Mesenchymal stem cell (in vitro differentiated cells and primary cell): ENCODE data around the gene CMAS.
A peak's percentile ranks its signal among the peaks of the same experiment; 100 is the strongest.

ENCODE experiments used
- DNase-seq: peaks from one replicate; pipeline ENCODE4 v3.0.0-alpha.2; 2013
- H2AFZ ChIP-seq: one replicate; pipeline ENCODE4 v1.6.1; 2013; ENCODE audit warnings: low read depth, mild to moderate bottlenecking, control low read depth, inconsistent platforms, low read length, moderate library complexity
- H2AK5ac ChIP-seq: 2 replicates; pipeline ENCODE4 v1.6.1; 2013; ENCODE audit warnings: low read length, moderate library complexity, mild to moderate bottlenecking, inconsistent platforms; ENCODE audit not compliant: severe bottlenecking
- H2BK120ac ChIP-seq: one replicate; pipeline ENCODE4 v1.6.1; 2013; ENCODE audit warnings: low read depth, mild to moderate bottlenecking, inconsistent platforms, low read length, moderate library complexity
- H2BK12ac ChIP-seq, 2 experiments: one replicate each; pipeline ENCODE4 v1.6.1; 2013; ENCODE audit warnings: inconsistent platforms in 2 of 2, low read length in 2 of 2, mild to moderate bottlenecking in 2 of 2, moderate library complexity in 2 of 2, control low read depth in 1 of 2
- H2BK15ac ChIP-seq: one replicate; pipeline ENCODE4 v1.6.1; 2013; ENCODE audit warnings: mild to moderate bottlenecking, low read depth, inconsistent platforms; ENCODE audit not compliant: poor library complexity, severe bottlenecking
- H2BK5ac ChIP-seq: 2 replicates; pipeline ENCODE4 v1.6.1; 2013; ENCODE audit warnings: low read depth, mild to moderate bottlenecking, low read length, control low read depth, inconsistent platforms; ENCODE audit not compliant: poor library complexity, severe bottlenecking
- H3K14ac ChIP-seq, 2 experiments: one replicate each; pipeline ENCODE4 v1.6.1; 2013; ENCODE audit warnings: inconsistent platforms in 2 of 2, low read length in 2 of 2, control low read depth in 1 of 2, mild to moderate bottlenecking in 1 of 2, moderate library complexity in 1 of 2
- H3K18ac ChIP-seq, 2 experiments: one replicate each; pipeline ENCODE4 v1.6.1; 2013; ENCODE audit warnings: inconsistent platforms in 2 of 2, low read length in 2 of 2, control low read depth in 1 of 2, low read depth in 1 of 2, mild to moderate bottlenecking in 1 of 2
- H3K23ac ChIP-seq, 2 experiments: one replicate each; pipeline ENCODE4 v1.6.1; 2013; ENCODE audit warnings: inconsistent platforms in 2 of 2, low read length in 2 of 2, mild to moderate bottlenecking in 2 of 2, moderate library complexity in 2 of 2, control low read depth in 1 of 2
- H3K27ac ChIP-seq: 2 replicates; pipeline ENCODE4 v1.5.1; 2013; ENCODE audit warnings: mild to moderate bottlenecking, moderate library complexity, low read length, control low read depth, inconsistent platforms; ENCODE audit not compliant: poor library complexity, severe bottlenecking
- H3K27me3 ChIP-seq, 2 experiments: 2 replicates each; pipeline versions ENCODE4 v1.6.1 to v1.7.0; 2013; ENCODE audit warnings: low read length in 2 of 2, mild to moderate bottlenecking in 2 of 2, moderate library complexity in 2 of 2, control low read depth in 1 of 2, inconsistent platforms in 1 of 2; ENCODE audit not compliant: control insufficient read depth in 1 of 2, insufficient read depth in 1 of 2
- H3K36me3 ChIP-seq, 2 experiments: 2 replicates each; pipeline versions ENCODE4 v1.6.1 to v1.7.0; 2013; ENCODE audit warnings: low read length in 2 of 2, control low read depth in 1 of 2, inconsistent platforms in 1 of 2, low read depth in 1 of 2, mild to moderate bottlenecking in 1 of 2; ENCODE audit not compliant: insufficient read depth in 2 of 2, control insufficient read depth in 1 of 2
- H3K4ac ChIP-seq, 2 experiments: one replicate each; pipeline ENCODE4 v1.6.1; 2013; ENCODE audit warnings: inconsistent platforms in 2 of 2, low read length in 2 of 2, mild to moderate bottlenecking in 2 of 2, moderate library complexity in 2 of 2, control low read depth in 1 of 2, low read depth in 1 of 2
- H3K4me1 ChIP-seq: 2 replicates; pipeline ENCODE4 v1.6.1; 2013; ENCODE audit warnings: low read depth, low read length, control low read depth; ENCODE audit not compliant: control insufficient read depth, insufficient read depth
- H3K4me2 ChIP-seq: 2 replicates; pipeline ENCODE4 v1.6.1; 2013; ENCODE audit warnings: low read length, mild to moderate bottlenecking, inconsistent platforms; ENCODE audit not compliant: poor library complexity, severe bottlenecking
- H3K4me3 ChIP-seq, 2 experiments: 2 replicates each; pipeline versions ENCODE4 v1.5.1 to v1.7.0; 2013; ENCODE audit warnings: low read length in 2 of 2, mild to moderate bottlenecking in 2 of 2, control low read depth in 1 of 2, low read depth in 1 of 2; ENCODE audit not compliant: insufficient read depth in 1 of 2
- H3K79me1 ChIP-seq: replicated peaks from 2 replicates; pipeline ENCODE4 v1.6.1; 2013; ENCODE audit warnings: mild to moderate bottlenecking, control low read depth, low read length, inconsistent platforms; ENCODE audit not compliant: poor library complexity, severe bottlenecking
- H3K9ac ChIP-seq: 2 replicates; pipeline ENCODE4 v1.7.0; 2013; ENCODE audit warnings: mild to moderate bottlenecking, low read length, moderate library complexity
- H3K9me3 ChIP-seq: 2 replicates; pipeline ENCODE4 v1.7.0; 2013; ENCODE audit warnings: mild to moderate bottlenecking, low read length; ENCODE audit not compliant: control insufficient read depth
- H4K8ac ChIP-seq: one replicate; pipeline ENCODE4 v1.6.1; 2013; ENCODE audit warnings: inconsistent platforms, mild to moderate bottlenecking, low read length, moderate library complexity
- H4K91ac ChIP-seq: one replicate; pipeline ENCODE4 v1.6.1; 2013; ENCODE audit warnings: mild to moderate bottlenecking, low read length, inconsistent platforms
- WGBS: methylation state at CpG from one replicate; pipeline ENCODE4 v1.1.7; 2013; ENCODE audit warnings: mixed read lengths; 5-methylcytosine and 5-hydroxymethylcytosine counted together

The CMAS gene

GRCh38 chr12:22044391-22044790, 1.6 kb upstream of the CMAS start:
- Histone ChIP-seq H4K91ac (no peak overlapping the region), H2BK12ac (no peak overlapping the region), H2BK5ac (no peak overlapping the region), H3K4me2 (no peak overlapping the region), H3K14ac (no peak overlapping the region), H3K23ac (no peak overlapping the region), H3K4ac (no peak overlapping the region), H3K27ac (no peak overlapping the region), H2AFZ (no peak overlapping the region), H3K27me3 (no peaks in the 10 kb centered on the region), H2BK120ac (no peak overlapping the region), H3K4me3 (no peak overlapping the region), H3K36me3 (peaks cover 0 to 5% of the 10 kb centered on the region in 2 experiments), H3K9me3 (no peaks in the 10 kb centered on the region), H3K9ac (no peak overlapping the region), H4K8ac (no peak overlapping the region), H2AK5ac (no peak overlapping the region), H3K4me1 (no peaks in the 10 kb centered on the region), H2BK15ac (no peak overlapping the region), H3K18ac (no peak overlapping the region), H3K79me1 (peaks cover 6% of the 10 kb centered on the region)
- DNase-seq = no peak
- 50% methylated on average over 2 of the region's 2 CpGs for WGBS

GRCh38 chr12:22046968-22047390, 961 bp downstream of the CMAS start:
- peak overlapping the region; percentile 39 for H3K27ac ChIP-seq
- WGBS = 0% methylated on average over 1 of the region's 6 CpGs
- no peak overlapping the region for H3K14ac ChIP-seq

GRCh38 chr12:22047494-22047893, 1.5 kb downstream of the CMAS start:
- Histone ChIP-seq H3K79me1 (peaks cover 11% of the 10 kb centered on the region), H3K4me2 (no peak overlapping the region), H2BK5ac (no peak overlapping the region), H3K36me3 (peaks cover 0 to 12% of the 10 kb centered on the region in 2 experiments), H2AK5ac (no peak overlapping the region), H4K8ac (no peak overlapping the region), H3K9ac (peak overlapping the region; percentile 87), H3K14ac (no peak overlapping the region), H2BK12ac (no peak overlapping the region), H3K23ac (no peak overlapping the region), H3K27me3 (no peaks in the 10 kb centered on the region), H3K27ac (no peak overlapping the region), H2BK15ac (no peak overlapping the region), H3K4me3 (peak overlapping the region in 1 of 2 experiments; percentile 92), H3K9me3 (no peaks in the 10 kb centered on the region), H4K91ac (no peak overlapping the region), H2BK120ac (no peak overlapping the region), H3K18ac (no peak overlapping the region), H3K4ac (no peak overlapping the region), H3K4me1 (no peaks in the 10 kb centered on the region), H2AFZ (no peak overlapping the region)
- 88% methylated on average over 1 of the region's 2 CpGs for WGBS
- DNase-seq = no peak

More at GRCh38 chr12:22046968-22047390, 961 bp downstream of the CMAS start:
- no peak overlapping the region for H3K4ac ChIP-seq
- peak overlapping the region; percentile 91 to 92 for H3K4me3 ChIP-seq
- H4K8ac ChIP-seq = no peak overlapping the region
- H2BK15ac ChIP-seq = no peak overlapping the region
- H3K23ac ChIP-seq = no peak overlapping the region
- peaks cover 11% of the 10 kb centered on the region for H3K79me1 ChIP-seq
- H3K36me3 ChIP-seq = peaks cover 0 to 12% of the 10 kb centered on the region in 2 experiments
- DNase-seq = no peak
- H2AK5ac ChIP-seq = no peak overlapping the region
- H2BK5ac ChIP-seq = no peak overlapping the region
- no peaks in the 10 kb centered on the region for H3K9me3 ChIP-seq
- no peak overlapping the region for H2BK12ac ChIP-seq
- H3K9ac ChIP-seq = peak overlapping the region; percentile 87
- H2BK120ac ChIP-seq = no peak overlapping the region
- peak overlapping the region; percentile 71 for H3K4me2 ChIP-seq
- no peaks in the 10 kb centered on the region for H3K27me3 ChIP-seq
- H3K18ac ChIP-seq = peak overlapping the region in 1 of 2 experiments; percentile 98
- H4K91ac ChIP-seq = no peak overlapping the region
- H2AFZ ChIP-seq = peak overlapping the region; percentile 99
- H3K4me1 ChIP-seq = no peaks in the 10 kb centered on the region

- WGBS = 87% methylated on average over 4 of the region's 4 CpGs
- Histone ChIP-seq H3K4me1 (no peaks in the 10 kb centered on the region), H2BK15ac (no peak overlapping the region), H3K27me3 (no peaks in the 10 kb centered on the region), H3K36me3 (peaks cover 0 to 12% of the 10 kb centered on the region in 2 experiments), H3K23ac (no peak overlapping the region), H2BK120ac (no peak overlapping the region), H3K4ac (no peak overlapping the region), H2BK12ac (no peak overlapping the region), H4K8ac (no peak overlapping the region), H2AFZ (no peak overlapping the region), H3K9me3 (no peaks in the 10 kb centered on the region), H3K9ac (no peak overlapping the region), H2AK5ac (no peak overlapping the region), H3K4me3 (no peak overlapping the region), H3K14ac (no peak overlapping the region), H3K18ac (no peak overlapping the region), H3K27ac (no peak overlapping the region), H3K79me1 (peaks cover 15% of the 10 kb centered on the region), H2BK5ac (no peak overlapping the region), H4K91ac (no peak overlapping the region), H3K4me2 (no peak overlapping the region)
- no peak for DNase-seq
Measured at GRCh38 chr12:22048351-22049041, 2.5 kb downstream of the CMAS start.
